HG02970 (cell line): ENCODE data around the gene SENP6.

Experiments used
- ATAC-seq: cut with Tn5 transposase; IDR thresholded peaks from one replicate; pipeline ENCODE4 v1.9.1; 2021; ENCODE audit warnings: mild to moderate bottlenecking, moderate library complexity, moderate number of reproducible peaks; ENCODE audit not compliant: unreplicated experiment, low FRiP score

The SENP6 gene

DNA sequence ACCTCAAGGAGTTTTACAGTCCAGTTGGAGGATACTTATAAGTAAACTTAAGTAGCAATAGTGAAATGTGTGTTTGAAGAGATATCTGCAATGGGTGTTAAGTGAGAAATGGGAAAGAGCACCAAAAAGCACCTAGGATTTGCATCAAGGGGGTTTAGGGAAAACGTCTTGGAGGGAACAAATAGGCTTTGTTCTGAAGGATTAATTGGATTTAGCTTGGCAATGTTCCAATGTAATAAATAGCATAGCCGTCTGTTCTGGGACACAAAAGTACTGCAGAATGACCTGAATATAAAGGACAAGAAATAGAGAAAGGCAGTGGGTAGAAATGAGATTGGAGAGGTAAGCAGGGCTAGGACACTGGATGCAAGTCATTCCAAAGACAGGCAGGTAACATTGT is 144.5 kb downstream of the SENP6 start:
- ATAC-seq: no peak

DNA sequence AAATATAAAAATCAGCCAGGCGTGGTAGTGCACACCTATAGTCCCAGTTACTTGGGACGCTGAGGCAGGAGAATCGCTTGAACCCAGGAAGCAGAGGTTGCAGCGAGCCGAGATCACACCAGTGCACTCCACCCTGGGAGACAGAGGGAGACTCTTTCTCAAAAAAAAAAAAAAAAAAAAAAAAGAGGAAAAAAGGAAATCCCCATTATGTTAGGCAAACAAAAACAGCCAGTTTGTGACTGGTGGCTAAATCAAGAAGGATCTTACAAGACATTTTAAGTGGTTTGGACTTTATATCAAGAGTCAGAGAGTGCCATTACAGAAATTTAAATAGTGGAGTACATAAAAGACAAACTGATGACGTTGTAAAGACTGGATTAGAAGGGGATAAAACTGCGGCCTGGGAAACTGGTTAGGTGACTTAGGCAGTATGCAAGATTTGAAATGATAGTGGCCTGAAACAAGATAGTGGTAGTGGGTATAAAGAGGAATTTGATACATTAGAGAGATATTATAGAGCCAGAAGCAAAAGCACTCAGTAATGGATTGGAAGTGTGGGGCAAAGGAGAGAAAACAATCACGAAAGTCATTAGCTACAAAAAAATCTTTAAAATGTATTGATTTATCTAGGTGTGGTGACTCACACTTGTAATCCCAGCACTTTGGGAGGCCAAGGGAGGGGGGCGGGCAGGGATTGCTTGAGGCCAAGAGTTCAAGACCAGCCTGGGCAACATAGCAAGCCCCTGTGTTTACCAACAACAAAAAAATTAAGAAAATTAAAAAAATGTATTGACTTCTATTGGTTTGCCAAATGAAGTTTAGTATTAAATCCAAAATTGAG is 145.7 kb downstream of the SENP6 start:
- ATAC-seq: no peak

DNA sequence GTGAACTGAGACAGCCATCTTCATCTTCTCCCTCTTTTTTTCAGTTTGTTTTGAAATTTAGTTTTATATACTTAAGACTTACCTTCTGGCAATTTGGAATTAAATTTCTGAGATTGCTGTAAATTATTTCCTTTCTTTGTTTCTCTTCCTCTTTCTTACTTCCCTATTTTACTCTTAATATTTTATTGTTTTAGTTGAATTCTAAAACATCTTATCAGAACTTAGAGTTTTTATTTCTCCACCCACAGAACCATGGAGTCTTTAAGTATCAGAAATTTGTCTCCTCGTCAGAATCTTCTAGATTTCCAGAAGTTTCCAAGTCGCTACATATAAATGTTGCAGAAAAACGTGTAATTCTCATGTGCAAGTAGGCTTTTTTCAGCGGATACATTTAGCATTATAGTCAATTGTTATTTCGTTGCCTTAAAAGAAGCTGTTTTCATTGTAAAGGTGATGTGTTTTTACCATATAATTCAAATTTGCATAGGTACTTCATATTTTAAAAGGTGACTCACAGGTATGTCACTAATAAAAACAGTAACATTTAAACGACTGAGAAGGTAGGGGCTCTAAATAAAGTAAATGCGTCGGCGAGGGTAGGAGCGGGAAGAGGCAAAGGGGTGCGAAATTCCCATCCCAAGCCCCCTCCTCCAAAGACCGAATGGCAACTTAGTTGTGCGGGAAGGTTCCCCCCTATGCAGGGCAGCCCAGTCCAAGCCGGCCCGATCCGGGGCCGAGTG is 146.5 kb downstream of the SENP6 start:
- ATAC-seq: peak; percentile 1

DNA sequence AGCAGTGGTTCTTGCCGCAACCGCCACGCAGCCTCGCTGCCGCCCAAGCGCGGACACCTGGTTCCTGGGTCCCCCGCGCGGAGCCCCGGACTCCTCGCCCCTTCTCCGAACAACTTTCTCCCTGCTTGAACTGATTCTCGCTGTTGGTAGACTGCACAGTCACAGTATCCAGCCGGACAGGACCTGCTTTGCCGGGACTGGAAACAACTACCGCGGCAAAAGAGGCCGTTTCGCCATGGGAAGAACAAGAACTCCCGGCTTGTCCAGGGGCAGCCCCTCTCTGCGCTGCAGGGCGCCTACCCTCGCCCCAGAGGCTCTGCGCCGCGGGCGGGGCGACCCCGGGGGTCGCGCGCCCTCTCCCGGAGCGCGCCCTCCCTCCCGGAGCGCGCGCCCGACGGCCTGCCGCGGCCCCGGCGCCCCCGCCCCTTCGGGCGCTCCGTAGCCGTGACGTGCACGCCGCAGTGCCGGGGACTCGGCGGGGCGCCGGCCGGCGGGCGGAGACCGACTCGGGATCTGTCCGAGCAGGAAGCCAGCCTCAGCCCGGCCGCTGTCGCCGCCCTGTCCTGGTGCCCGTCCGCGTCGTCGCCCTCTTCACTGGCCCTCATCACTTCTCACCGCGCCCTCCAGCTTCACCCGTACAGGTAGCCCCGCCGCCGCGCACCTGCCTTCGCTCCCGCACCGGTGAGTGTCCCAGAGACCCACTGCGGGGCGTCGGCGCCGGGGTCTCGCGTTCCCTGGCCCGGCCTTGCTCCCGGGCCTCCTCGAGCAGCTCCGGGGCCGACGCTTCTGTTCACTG is 147.3 kb downstream of the SENP6 start, which contains the start of gene MYO6:
Gene MYO6, plus strand, starts transcription at position 497 of the 796 bp plus-strand sequence. CDS start 68,309 bp downstream, outside the sequence.
- peak; percentile 88 for ATAC-seq

DNA sequence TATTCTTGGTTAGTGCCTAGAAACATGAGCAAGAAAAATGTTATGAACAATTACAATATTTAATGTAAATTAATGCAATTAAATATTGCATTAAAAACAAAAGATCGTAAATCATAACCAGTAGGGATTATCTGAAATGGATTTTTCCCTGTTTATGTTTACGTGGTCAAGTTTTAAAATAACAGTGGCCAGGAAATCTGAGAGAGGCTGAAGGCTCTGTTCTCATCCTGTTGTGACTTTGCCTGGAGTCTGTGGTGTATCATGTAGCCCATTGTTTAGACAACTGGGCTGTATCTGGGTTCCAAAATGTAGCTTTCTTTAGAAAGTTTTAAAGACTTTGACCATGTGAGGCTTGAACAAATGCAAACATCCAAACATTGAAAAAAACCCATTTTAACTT is 149.8 kb downstream of the SENP6 start:
- no peak for ATAC-seq

DNA sequence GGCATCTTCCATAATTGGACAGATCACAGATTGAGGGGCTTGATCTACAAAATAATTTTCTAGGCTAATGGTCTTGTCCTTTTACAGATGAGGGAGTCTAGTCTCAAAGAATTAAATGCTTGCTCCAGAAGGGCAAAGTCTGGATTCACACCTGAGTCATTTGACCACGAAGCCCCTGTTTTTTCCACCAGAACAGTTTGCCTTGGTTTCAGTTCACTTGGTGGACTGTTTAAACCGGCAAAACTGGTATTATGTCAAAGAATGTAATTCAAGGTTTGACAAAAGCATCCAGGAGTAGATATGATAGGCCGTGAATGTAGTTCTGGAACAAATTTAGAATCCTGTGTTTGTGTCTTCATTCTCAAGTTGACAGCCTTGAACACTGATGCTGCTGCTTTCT is 150.7 kb downstream of the SENP6 start:
- no peak for ATAC-seq

DNA sequence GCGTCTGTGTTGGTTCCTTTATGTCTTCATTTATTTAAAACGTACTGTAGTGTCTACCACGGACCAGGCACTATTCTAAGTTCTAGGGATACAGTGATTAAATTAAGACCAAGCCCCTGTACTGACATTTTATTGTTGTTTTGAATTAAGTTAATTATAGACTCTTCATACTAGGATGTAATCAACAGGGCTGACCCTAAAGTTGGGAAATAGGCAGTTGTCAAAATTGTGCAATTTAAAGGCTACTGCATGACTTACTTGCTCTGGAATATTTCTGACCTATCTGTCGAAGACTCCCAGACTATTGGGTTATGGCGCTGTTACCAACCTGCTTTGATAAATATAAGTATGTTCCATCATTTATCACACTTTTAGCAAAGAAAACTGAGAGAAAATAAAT is 154.0 kb downstream of the SENP6 start:
- ATAC-seq: no peak

DNA sequence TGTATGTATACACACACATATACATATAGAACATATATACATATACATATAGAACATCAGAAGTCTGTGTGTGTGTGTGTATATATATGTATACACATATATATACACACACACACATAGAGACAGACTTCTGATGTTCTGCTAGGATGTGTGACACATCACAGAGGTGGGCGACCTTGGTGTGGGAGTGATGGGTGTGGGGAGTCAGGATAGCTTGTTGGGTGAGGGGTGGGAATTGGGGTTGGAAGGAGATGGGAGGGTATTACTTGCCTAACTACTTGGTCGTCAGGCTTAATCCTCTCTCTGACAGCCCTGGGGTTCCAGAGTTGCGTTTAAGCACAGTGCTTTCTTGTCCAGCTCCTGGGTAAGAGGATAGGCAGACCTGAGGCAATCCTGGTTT is 155.6 kb downstream of the SENP6 start:
- no peak for ATAC-seq

DNA sequence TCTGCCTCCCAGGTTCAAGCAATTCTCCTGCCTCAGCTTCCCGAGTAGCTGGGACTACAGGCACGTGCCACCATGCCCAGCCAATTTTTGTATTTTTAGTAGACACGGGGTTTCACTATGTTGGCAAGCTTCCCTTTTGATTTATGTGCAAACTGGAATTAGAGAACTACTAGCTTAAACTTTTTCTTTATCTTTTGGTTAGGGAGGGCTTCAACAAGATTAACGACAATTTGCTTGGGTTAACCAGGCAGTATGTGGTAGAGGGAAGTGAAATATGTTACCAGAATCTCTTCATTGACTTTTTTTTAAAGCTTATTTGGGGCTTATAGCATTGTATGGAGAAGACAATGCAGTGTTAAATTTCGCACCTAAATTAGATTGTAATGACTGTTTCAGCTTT is 156.4 kb downstream of the SENP6 start:
- ATAC-seq: no peak

DNA sequence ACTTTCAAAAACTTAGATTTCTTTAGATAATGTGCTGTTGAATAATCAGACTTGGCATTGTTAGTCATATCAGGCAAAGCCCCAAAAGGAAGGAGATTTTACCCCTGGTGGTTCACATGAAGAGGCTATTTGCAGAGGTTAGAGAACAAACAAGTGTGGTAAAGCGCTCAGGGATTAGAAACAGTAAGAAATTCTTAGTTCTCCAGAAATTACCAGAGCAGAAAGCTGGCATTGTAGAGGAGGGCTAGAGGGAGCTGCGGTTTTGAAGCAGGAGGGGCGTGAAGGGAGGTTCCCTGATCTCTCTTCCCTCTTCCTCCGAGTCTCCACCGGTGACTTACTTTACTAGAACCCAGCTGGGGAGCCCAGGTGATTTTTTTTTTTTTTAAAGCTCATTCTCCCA is 157.5 kb downstream of the SENP6 start:
- ATAC-seq: no peak

DNA sequence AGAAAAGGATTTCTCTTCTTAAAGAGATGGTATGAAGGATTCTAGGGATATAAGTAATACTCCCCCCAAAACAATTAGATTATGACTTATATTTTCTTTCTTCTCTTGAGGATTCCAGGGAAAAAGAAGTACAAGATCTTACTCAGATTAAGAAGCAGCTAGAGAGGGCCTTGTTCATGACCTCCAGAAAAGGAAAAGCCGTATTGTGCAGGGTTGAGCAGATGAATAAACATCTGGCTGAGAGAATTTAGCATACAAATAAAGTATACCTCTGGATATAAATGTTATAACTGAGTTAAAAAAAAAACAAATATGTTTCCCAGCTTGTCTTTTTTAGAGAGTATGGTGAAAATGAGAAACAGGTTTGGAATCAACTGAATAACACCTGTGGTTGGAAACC is 158.6 kb downstream of the SENP6 start:
- no peak for ATAC-seq

DNA sequence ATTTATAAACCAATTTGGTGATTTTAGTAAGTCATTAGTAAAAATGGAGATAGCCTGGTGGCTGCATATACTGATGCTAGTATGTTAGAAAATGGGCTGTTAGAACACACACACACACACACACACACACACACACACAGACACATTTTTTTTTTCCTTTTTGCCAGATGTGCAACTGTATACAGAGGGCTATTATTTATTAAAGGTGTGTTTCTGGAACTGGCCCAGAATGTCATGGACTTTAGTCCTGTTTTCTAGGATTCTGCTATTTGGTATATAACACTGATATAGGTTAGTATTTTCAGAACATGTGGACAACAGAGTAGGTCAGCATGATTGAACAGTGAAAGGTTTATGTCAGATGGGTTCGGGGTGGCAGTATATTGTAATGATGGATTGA is 159.8 kb downstream of the SENP6 start:
- ATAC-seq: no peak

DNA sequence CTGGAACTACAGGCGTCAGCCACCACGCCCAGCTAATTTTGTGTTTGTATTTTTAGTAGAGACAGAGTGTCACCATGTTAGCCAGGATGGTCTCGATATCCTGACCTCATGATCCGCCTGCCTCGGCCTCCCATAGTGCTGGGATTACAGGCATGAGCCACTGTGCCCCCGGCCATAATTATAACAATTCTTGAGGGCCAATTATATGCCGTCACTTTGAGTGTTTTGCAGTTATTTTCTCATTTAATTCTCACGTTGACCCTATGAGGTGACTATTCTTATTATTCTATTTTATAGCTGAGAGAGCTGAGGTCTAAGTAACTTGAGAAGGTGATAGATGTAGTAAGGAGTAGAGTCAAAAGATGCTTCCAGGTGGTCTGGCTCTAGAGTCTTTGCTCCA is 160.4 kb downstream of the SENP6 start:
- ATAC-seq: no peak

DNA sequence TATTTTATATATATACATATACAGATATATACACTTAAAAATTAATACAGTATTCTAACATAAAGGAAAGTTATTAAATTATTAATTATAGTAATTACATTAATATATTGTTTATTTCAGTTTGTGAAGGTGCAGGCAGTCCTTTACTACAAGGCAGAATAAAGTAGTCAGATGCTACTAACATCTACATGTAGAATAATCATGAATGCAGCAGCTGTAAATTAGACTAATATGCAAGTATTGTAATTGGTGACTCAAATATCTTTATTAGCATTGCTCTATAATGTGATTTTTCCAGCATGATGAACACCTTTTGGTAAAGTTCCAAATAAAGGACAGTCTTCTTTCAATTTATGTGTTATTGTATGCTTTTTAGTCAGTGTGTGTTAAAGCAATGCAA is 164.7 kb downstream of the SENP6 start:
- no peak for ATAC-seq
